Measurements from ENCODE around the gene NPTX2.

The NPTX2 gene

DNA sequence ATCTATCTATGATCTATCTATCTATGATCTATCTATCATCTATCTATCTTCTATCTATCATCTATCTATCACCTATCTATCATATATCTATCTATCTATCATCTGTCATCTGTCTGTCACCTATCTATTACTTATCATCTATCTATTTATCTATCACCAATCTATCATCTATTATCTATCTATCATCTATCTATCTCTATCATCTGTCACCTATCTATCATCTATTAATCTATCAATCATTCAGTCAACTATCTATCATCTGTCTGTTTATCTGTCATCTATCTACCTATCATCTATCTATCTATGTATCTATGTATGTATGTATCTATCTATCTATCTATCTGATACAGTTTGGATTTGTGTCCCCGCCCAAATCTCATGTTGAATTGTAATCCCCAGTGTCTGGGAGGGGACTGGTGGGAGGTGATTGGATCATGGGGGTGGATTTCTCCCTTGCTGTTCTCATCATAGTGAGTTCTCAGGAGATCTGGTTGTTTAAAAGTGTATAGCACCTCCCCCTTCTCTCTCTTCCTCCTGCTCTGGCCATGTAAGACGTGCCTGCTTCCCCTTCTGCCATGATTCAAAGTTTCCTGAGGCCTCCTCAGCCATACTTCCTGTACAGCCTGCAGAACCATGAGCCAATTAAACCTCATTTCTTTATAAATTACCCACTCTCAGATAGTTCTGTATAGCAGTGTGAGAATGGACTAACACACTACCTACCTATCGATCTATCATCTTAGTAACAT lies 37.6 kb downstream of the NPTX2 start:
- no peak for DNase-seq

DNA sequence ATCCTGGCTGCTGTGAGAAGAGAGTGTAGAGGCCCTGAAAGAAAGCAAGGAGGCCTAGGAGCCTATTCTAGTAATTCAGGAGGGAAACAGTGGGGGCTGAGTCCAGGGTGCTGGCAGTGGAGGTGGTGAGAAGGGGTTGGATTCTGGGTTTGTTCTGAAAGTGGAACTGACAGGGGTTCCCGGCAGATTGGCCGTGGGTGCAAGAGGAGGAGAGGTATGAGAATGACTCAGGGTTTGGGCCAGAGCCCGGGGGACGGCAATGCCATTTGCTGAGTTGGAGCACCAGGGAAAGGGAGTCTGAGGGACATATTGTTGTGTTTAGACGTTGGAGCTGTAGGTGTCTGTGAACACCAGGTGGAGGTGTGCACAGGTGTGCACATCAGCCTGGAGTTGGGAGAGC lies 38.5 kb downstream of the NPTX2 start:
- DNase-seq = no peak

DNA sequence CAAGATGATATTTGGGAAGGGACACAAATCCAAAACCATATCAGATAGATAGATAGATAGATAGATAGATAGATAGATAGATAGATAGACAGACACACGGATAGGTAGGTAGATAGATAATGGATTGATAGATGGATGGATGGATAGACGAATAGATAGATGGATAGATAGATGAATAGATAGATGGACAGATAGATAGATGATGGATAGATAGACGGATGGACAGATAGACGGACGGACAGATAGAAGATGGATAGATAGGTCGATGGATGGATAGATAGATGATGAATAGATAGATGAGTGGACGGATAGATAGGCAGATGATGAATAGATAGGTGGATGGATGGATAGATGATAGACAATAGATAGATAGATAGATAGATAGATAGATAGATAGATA lies 39.8 kb downstream of the NPTX2 start:
- no peak for DNase-seq

DNA sequence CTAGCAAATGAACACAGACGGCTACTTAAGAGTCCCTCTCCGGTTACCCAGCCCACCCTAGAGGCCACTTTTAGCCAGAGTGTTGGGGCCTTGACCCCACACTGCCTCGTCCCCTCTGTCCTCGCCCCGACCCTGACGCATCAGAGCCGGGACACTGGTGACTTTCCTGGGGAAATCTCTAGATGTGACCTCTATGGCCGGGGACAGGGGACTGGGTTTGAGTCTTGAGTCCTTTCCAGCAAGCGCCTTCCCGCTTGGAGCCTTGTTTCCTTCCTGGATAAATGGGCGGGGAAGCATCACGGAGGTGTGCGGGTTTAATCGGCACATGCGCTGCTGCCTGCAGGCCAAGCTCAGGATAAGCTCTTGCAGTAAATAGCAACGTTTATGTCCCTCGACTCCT lies 40.7 kb downstream of the NPTX2 start:
- no peak for DNase-seq

DNA sequence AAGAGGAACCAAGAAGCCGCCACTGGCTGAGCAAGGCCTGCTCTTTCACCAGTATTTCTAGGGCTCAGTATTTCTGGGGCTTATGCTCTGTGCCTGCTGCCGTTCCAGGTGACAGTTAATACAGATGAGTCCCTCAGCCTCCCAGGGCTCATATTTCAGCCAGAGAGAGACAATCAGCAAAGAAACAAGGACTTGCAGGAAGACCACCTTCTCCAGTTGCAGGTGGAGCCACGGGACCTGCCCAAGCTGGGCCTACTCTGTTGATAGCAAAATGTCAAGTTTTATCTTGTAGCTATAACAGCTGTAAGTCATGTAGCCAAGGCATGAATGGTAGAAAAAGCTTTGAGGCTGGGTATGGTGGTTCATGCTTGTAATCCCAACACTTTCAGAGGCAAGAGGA lies 42.7 kb downstream of the NPTX2 start:
- DNase-seq = no peak

DNA sequence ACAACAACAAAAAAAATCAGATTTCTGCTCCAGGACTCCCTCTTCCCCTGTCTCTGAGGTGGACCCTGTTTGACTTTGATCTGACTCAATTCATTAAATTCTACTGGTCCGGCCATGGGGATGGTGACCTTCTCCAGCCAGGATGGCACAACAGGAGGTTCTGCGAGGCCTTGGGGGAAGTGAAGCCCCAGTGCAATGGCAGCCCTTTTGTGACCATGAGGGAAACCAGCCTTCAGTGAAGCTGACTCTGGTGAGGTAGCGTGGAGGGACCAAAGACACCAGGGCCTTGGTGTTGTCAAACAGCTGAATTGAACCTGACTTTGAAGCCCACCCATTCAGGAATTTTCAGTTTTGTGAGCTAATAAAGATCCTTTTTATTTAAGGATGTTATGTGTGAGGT lies 44.5 kb downstream of the NPTX2 start:
- DNase-seq = no peak

DNA sequence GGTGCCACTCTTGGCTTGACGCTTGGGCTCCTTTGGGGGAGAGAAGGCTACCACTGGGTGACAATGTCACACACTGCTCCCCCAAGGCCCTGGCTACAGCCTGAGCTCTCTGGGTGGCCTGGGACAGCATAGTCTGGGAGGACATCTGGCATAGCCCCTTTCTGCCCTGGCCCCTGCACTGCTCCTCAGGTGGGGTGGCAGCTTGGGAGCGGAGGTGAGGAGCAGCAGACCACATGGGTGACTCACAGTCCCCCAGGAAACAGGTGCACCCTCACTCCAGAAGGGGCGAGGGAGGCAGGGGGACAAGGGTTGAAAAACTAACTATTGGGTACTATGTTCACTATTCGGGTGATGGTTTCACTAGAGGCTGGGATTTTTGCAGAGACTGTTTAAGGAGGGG lies 45.2 kb downstream of the NPTX2 start:
- no peak for DNase-seq

DNA sequence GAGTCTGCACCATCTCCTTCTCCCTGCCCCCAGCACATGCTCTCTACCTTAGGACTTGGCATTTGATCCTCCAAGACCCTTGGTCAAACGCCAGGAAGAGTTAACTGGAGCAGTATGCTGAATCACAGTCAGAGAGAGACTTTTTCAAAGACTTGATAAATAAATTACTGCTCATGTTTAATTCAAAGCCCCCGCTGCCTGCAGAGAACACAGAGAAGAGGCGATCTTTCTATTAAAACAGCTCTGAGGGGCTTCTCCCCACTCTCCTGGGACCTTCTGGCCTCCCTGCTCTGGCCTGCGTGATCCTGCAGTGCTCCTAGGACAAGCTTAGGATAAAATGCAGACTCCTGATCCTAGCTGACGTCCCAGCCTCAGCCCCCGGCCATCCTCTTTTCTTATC lies 47.8 kb downstream of the NPTX2 start:
- no peak for DNase-seq

DNA sequence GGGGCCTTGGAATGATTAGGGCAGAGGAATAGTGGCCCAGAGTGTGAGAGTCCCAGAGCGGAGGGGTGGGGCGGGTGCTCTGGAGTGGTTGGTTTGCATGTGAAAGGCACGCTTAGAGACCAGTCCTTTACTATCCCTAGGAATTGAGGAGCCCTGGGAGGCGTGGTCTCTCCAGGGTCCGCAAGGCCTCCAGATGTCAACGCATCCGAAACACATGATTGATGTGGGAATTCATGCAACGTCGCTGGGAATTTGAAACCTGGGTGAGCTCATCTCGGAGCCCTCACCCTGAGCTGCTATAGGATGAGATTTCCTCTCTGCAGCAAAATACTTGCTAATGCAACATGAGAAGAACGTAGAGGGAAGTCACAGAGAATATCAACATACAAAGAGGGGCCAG lies 51.2 kb downstream of the NPTX2 start:
- no peak for DNase-seq

DNA sequence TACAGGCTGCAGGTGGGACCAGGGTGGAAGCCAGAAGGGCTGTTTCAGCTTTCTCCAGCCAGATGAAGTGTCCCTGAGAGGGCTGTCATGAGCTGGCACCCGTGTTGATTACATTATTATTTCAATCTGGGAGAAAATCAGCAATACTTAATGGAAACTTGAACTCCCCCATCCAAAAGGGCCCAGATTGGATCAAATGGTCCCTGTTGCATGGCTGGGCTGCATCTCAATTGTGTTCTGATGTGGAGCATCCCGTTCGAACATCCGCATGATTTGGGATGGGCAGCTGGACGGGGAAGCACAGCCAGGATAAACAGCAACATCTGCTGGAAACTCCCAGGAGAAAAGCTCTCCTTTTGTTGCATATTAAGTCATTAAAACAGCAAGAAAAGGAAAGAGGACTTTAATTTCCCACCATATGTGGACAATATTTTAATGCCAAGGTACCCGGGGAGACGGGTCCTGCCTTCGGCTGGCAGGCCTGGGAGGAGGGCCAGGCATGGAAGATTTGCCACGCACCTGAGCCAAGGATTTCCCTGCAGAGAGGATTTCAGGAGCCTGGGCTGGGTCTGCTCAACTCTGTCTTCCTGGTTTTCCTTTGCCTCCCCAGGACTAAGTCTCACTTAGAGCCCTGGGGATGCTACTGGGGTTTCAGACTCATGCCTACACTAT lies 52.4 kb downstream of the NPTX2 start:
- no peak for DNase-seq

DNA sequence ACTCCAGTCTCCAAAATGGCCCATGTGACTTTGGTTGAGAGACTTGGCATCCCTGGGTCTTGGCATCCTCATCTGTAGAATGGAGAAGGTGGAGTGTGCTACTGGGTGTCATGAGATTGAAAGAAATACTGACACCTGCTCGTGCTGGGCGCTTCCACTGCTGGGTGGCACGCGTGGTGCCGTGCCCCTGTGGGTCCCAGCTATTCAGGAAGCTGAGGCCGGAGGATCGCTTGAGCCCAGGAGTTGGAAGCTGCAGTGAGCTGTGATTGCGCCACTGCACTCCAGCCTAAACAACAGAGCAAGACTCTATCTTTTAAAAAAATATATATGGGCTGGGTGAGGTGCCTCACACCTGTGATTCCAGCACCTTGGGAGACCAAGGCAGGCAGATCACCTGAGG lies 53.1 kb downstream of the NPTX2 start:
- DNase-seq = no peak

DNA sequence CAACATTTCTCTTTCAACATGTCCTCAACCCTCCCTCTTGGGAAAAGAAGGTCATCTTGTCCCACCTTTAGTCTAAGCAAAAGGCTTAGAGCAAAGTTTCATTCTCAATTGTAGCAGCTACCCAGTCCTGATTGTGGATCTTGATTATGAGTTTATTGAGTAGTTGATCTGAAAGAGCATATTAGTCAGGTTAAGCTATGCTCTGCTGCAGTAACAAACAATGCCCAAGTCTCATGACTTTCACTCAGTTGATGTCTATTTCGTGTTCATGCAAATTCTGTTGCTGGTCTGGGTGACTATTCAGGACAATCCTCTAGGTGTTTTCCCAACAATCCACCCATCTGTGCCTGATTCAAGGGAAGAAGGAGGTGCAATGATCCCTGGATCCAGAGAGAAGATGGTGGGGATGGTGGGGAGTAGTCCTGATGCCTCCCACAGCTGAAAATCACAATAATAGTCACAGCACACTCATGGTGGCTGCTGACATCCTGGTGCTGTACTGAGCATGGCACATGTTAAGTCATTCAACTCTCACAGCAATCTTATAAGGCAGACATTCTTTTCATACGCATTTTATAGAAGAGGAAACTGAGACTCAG lies 54.7 kb downstream of the NPTX2 start:
- DNase-seq = no peak

DNA sequence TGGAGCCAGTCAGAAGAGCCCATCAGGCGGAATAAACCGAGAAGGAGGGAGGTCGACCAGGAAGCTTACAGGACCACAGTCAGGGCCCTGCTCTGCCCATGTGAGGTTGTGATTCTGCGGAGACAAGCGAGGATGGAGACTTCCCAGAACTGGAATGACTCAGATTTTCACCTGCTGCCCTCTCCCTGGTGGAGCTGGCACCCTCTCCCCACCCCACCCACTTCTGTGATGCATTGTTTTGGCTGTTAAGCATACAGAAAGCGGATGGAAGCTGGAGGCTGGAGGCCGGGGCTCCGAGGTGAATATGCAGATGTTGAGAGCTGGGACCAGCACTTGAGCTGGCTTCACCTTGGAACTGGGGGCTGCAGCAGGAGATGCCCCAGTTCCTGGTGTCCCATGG lies 57.4 kb downstream of the NPTX2 start:
- DNase-seq = no peak

DNA sequence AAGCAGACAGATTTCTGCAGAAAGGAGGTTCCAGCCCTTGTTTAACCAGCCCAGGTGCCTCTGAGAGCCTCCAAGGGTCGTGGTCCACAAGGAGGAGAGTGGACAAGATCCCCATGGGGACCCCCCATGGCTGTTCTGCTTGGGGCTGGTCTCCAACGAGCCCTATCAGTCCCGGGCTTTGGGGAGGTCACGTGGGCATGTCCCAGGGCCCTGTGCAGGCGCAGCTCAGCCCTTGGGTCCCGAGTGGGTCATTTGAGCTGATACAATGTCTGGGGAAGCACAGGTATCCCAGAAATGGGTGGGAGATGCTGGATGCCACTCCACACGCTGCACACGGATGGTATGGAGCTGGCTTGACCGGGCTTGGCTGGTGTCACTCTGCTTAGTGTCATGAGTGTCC lies 57.8 kb downstream of the NPTX2 start:
- no peak for DNase-seq

DNA sequence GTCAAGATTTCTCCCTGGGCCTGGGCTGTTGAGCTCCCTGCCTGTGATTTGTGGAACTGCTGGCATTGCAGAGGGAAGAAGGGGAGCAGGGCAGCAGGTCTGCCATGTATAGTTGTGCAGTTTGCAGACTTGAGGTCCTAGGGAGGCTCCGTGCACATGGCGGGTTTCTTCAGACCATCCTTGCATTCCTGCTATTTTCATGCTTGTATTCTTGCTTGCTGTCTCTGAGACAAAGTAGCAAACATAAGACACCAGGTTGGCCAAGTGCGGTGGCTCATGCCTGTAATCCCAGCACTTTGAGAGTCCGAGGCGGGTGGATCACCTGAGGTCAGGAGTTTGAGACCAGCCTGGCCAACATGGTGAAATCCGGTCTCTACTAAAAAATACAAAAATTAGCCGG lies 61.1 kb downstream of the NPTX2 start:
- DNase-seq = no peak

Data from fibroblast of skin of scalp (primary cell).